Activated CD4-positive, alpha-beta T cell treated with anti-CD3 and anti-CD28 coated beads, Interleukin-2, amount 50 U/mL, for 1 hour (primary cell): ENCODE measurements around the gene CDH26.
A peak's percentile ranks its signal among the peaks of the same experiment; 100 is the strongest.

Experiments used
- DNase-seq: peaks from one replicate; pipeline ENCODE4 v3.0.0-alpha.2; 2020

CDH26 gene

GRCh38 chr20:60050193-60050947, 92.1 kb downstream of the CDH26 start:
- no peak for DNase-seq

- no peak for DNase-seq
Observed at GRCh38 chr20:60051911-60052310, 93.7 kb downstream of the CDH26 start.

- no peak for DNase-seq
Observed at GRCh38 chr20:60052322-60052721, 94.1 kb downstream of the CDH26 start.

GRCh38 chr20:60053125-60053817, 95.0 kb downstream of the CDH26 start:
- no peak for DNase-seq

GRCh38 chr20:60053818-60054190, 95.6 kb downstream of the CDH26 start:
- DNase-seq: no peak

GRCh38 chr20:60054716-60055634, 96.8 kb downstream of the CDH26 start:
- DNase-seq: no peak

GRCh38 chr20:60055740-60056139, 97.5 kb downstream of the CDH26 start:
- DNase-seq: peak; percentile 8

- DNase-seq: no peak
Observed at GRCh38 chr20:60056407-60057122, 98.3 kb downstream of the CDH26 start.

- DNase-seq: peak; percentile 53
Observed at GRCh38 chr20:60057123-60057865, 99.1 kb downstream of the CDH26 start.

- no peak for DNase-seq
Observed at GRCh38 chr20:60057866-60058807, 99.9 kb downstream of the CDH26 start.

- no peak for DNase-seq
Observed at GRCh38 chr20:60058879-60059278, 100.7 kb downstream of the CDH26 start.

- no peak for DNase-seq
Observed at GRCh38 chr20:60060006-60060557, 101.9 kb downstream of the CDH26 start.

GRCh38 chr20:60060593-60060992, 102.4 kb downstream of the CDH26 start:
- no peak for DNase-seq

- no peak for DNase-seq
Observed at GRCh38 chr20:60062431-60063047, 104.3 kb downstream of the CDH26 start.

- no peak for DNase-seq
Observed at GRCh38 chr20:60063048-60063451, 104.8 kb downstream of the CDH26 start.

- no peak for DNase-seq
Observed at GRCh38 chr20:60063739-60064380, 105.6 kb downstream of the CDH26 start.
